Thyroid gland (tissue), 4 donors: Measurements from ENCODE around the gene CCDC178.

Experiments used
- CTCF ChIP-seq, 6 experiments: fragments of 200-600 bp in 3 of 6; fragments of 450-650 bp in 3 of 6; sonication (generic) in 3 of 6; IDR thresholded peaks; one replicate each; pipeline ENCODE4 v1.5.1; 2016 to 2019; ENCODE audit warnings: antibody characterized with exemption in 6 of 6, mild to moderate bottlenecking in 2 of 6, inconsistent platforms in 1 of 6, moderate library complexity in 1 of 6
- POLR2A ChIP-seq, 2 donors: fragments of 450-650 bp; IDR thresholded peaks; one replicate each; pipeline ENCODE4 v1.6.1; 2017; ENCODE audit warnings: antibody characterized with exemption in 2 of 2, mild to moderate bottlenecking in 2 of 2, moderate library complexity in 1 of 2

- TF ChIP-seq CTCF (IDR thresholded peaks at IDR 0.05): no peak
- no peak for TF ChIP-seq POLR2A (IDR thresholded peaks at IDR 0.05)
Measured at GRCh38 chr18:33113416-33113815, 327.1 kb downstream of the CCDC178 start.
